Heart right ventricle (tissue), 16 donors: ENCODE data around the gene TRRAP. TPM values are rescaled to one million over a fixed set of nuclear protein-coding genes. Genes with fewer than 3 reads are reported as not detected.
A peak's percentile ranks its signal among the peaks of the same experiment; 100 is the strongest.

Source experiments
- ATAC-seq, 8 donors: fragments of 200-7000 bp; cut with Tn5 transposase; one replicate each; pipeline ENCODE4 v1.9.1; 2020; ENCODE audit warnings: mild to moderate bottlenecking in 8 of 8, moderate library complexity in 8 of 8, moderate number of reproducible peaks in 1 of 8
- DNase-seq, 2 donors: peaks; one replicate each; pipeline ENCODE4 v3.0.0-alpha.2; 2020
- H3K27ac ChIP-seq, 10 donors: fragments of 200-600 bp; sonication (generic) in 2 of 10; one replicate each; pipeline versions ENCODE4 v1.5.0 to v1.8.0; 2020 to 2022; ENCODE audit warnings: mild to moderate bottlenecking in 3 of 10
- H3K27me3 ChIP-seq, 7 donors: fragments of 200-600 bp; one replicate each; pipeline ENCODE4 v1.8.0; 2021 to 2022; ENCODE audit warnings: mild to moderate bottlenecking in 2 of 7
- H3K36me3 ChIP-seq, 9 donors: fragments of 200-600 bp; sonication (generic) in 1 of 9; one replicate each; pipeline versions ENCODE4 v1.5.0 to v1.8.0; 2020 to 2022; ENCODE audit warnings: mild to moderate bottlenecking in 2 of 9
- H3K4me1 ChIP-seq, 9 donors: fragments of 200-600 bp; sonication (generic) in 1 of 9; one replicate each; pipeline versions ENCODE4 v1.5.0 to v1.8.0; 2020 to 2022; ENCODE audit warnings: mild to moderate bottlenecking in 4 of 9
- H3K4me3 ChIP-seq, 10 donors: fragments of 200-600 bp; sonication (generic) in 2 of 10; one replicate each; pipeline versions ENCODE4 v1.5.0 to v1.8.0; 2020 to 2022; ENCODE audit warnings: mild to moderate bottlenecking in 7 of 10, moderate library complexity in 2 of 10
- H3K9me3 ChIP-seq, 11 donors: fragments of 200-600 bp in 10 of 11; sonication (generic) in 2 of 11; one replicate each; pipeline versions ENCODE4 v1.5.0 to v1.8.0; 2013 to 2022; ENCODE audit warnings: mild to moderate bottlenecking in 2 of 11, control low read depth in 1 of 11, moderate library complexity in 1 of 11
- WGBS, 2 donors: extraction: QIAGEN DNeasy Blood & Tissue Kit; methylation state at CpG; one replicate each; pipeline ENCODE4 v1.1.7; 2013; ENCODE audit warnings: inconsistent platforms in 1 of 2; 5-methylcytosine and 5-hydroxymethylcytosine counted together
- intact Hi-C, 10 donors: fragments of 100-400 bp; cut with DNase I; formaldehyde crosslinking; loops; one replicate each; pipeline versions ENCODE4 v1.11.1 to v1.14.2; 2022
- polyA plus RNA-seq, 2 donors: library from polyadenylated mRNA; stranded (reverse); fragments of 200-250 nt; gene quantifications; one replicate each; pipeline ENCODE4 v1.2.3, GENCODE V29; 2013
- total RNA-seq, 10 donors: library from RNA; stranded (reverse); fragmentation: NEBNext Ultra II Directional in 3 of 10; extraction: Animal tissue kit (Norgen Biotek cat#: 25700) in 3 of 10; gene quantifications; one replicate each; pipeline versions ENCODE4 v1.2.1 to v1.2.4, GENCODE V29; 2021 to 2023
- TF ChIP-seq, protein P1 (sequence below), 9 donors: fragments of 200-600 bp; sonication (generic) in 2 of 9; IDR thresholded peaks; one replicate each; pipeline versions ENCODE4 v1.5.0 to v1.8.0; 2021 to 2022; ENCODE audit warnings: antibody characterized with exemption in 9 of 9, mild to moderate bottlenecking in 5 of 9, moderate library complexity in 1 of 9
- donor health status: Arrhythmogenic right ventricular cardiomyopathy.
- donor health status: ischemic (EF 13 %, LVEDD 7.1; RV severe dilation, severe dysfunction).
- donor health status: healthy with polysubstance abuse.
- donor health status: DM: no; HTN: yes; CAD: no.
- donor health status: DM: no; HTN: no; CAD: no.
- donor health status: ischemic (EF 25% LVEDD 6.9; RV normal size, moderate dysfunction).
- donor health status: ischemic (EF 25% LVEDD 5.7; RV mildly dilated, moderate dysfunction).
- donor health status: healthy.
- donor health status: DM: yes; HTN: yes; CAD: no.
- donor health status: Ischemic cardiomyopathy.
- donor health status: ischemic (EF 35%, LVEDD 5.7; RV mildly dilated, moderate dysfunction).
- donor health status: nonischemic (EF 11% LVEDD 7.7; RV severe dilation, severe dysfunction).
- donor health status: DM: yes; HTN: yes; CAD: no.
- donor health status: PGD.
- donor health status: ischemic (EF 29% LVEDD 5.4; RV normal size, mild dysfunction).
- donor health status: nonischemic (EF 23%, LVEDD 6.1; RV moderate dilation, normal function).

The TRRAP gene
- total and polyA plus RNA-seq, 12 donors = 4.8 to 25.1 (median 21.3) TPM

- WGBS, 2 donors = 93 to 95% methylated on average over 16 of the region's 16 CpGs
- Histone ChIP-seq H3K27ac (no peak overlapping the region), H3K36me3 (peaks cover 12 to 100% (median 75%) of the 10 kb centered on the region in 9 donors), H3K27me3 (no peaks in the 10 kb centered on the region), H3K9me3 (no peaks in the 10 kb centered on the region), H3K4me1 (no peaks in the 10 kb centered on the region), H3K4me3 (no peak overlapping the region)
- ATAC-seq = peak in 1 of 8 donors; percentile 41
- no peak for DNase-seq
- intact Hi-C loops = no loop called here
- TF ChIP-seq, protein P1, sequence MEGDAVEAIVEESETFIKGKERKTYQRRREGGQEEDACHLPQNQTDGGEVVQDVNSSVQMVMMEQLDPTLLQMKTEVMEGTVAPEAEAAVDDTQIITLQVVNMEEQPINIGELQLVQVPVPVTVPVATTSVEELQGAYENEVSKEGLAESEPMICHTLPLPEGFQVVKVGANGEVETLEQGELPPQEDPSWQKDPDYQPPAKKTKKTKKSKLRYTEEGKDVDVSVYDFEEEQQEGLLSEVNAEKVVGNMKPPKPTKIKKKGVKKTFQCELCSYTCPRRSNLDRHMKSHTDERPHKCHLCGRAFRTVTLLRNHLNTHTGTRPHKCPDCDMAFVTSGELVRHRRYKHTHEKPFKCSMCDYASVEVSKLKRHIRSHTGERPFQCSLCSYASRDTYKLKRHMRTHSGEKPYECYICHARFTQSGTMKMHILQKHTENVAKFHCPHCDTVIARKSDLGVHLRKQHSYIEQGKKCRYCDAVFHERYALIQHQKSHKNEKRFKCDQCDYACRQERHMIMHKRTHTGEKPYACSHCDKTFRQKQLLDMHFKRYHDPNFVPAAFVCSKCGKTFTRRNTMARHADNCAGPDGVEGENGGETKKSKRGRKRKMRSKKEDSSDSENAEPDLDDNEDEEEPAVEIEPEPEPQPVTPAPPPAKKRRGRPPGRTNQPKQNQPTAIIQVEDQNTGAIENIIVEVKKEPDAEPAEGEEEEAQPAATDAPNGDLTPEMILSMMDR (IDR thresholded peaks at IDR 0.05) = no peak
Observed at GRCh38 chr7:98992076-98992475, 113.7 kb downstream of the TRRAP start.

DNA sequence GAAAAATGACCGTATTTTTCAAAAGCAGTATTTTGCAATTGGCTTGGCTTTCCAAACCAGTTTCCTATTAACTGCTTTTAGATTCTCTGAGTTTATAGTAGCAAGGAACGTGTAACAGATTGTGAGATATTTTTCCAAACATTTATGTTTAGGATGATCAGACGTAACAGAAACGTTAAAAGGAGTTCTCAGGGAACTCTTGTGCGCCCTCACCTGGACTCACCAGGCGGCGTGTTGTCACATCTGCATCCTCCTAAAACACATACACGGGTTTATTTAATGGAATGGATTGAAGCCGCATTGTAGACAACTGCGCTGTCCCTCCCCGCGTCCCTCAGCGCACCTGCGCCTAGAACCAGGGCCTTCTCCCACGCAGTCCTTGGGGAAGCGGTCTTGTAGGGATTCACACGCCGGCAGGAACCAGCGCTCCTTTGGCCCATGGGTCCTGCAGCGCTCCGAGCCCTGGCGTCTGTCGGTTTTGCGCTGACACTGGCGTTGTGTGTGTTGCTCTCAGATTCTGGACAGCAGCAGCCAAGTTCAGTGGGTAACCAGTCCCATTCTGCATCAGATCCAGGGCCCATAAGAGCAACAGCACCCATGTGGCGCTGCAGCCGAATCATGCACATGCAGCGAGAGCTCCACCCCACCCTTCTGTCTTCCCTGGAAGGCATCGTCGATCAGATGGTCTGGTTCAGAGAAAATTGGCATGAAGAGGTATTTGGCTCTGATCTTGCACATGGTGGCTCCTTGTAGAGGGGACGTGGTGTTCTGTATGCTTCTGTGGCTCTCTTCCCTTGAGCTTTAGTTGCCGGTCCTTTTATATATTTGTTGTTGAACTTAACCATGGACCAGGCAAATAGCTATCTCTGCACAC, 114.9 kb downstream of the TRRAP start:
- Histone ChIP-seq H3K27me3 (no peaks in the 10 kb centered on the region), H3K4me1 (no peaks in the 10 kb centered on the region), H3K36me3 (peaks cover 12 to 100% (median 69%) of the 10 kb centered on the region in 9 donors), H3K27ac (no peak overlapping the region), H3K9me3 (no peaks in the 10 kb centered on the region), H3K4me3 (no peak overlapping the region)
- WGBS, 2 donors = 91 to 93% methylated on average over 32 of the region's 32 CpGs
- no peak for DNase-seq
- peak in 1 of 8 donors; percentile 22 for ATAC-seq
- TF ChIP-seq, protein P1 (IDR thresholded peaks at IDR 0.05) = no peak
- intact Hi-C loops = no loop called here

DNA sequence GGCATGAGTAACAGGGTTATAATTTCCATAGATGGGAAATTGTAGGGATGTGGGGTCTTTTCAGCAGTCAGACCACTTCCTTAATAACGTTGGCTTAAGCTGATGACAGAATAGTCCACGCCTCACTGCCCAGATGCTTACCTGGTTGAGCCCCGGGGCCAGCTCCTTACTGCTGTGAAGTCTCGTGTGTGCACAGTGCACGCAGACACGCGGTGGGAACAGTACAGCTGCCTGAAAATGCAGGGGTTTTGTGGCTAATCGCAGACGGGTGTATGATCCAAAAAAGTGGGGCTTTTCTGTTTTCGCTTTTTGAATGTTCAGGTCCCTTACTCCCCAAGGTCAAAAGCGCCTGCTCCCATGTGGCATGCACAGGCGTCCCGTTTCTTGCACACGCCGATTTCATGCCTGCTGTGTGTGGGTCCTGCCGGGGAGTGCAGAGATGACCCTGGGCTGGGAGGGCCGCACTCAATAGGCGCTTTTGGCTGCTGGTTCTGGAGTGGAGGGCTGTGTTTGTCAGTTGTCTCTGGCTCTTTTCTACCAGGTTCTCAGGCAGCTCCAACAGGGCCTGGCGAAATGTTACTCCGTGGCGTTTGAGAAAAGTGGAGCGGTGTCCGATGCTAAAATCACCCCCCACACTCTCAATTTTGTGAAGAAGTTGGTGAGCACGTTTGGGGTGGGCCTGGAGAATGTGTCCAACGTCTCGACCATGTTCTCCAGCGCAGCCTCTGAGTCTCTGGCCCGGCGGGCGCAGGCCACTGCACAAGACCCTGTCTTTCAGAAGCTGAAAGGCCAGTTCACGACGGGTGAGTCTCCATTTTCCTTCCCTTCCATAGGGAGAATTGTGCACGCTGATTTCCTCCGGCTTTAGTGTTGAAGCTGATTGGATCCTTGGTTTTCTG, 116.0 kb downstream of the TRRAP start:
- H3K4me1 ChIP-seq = no peaks in the 10 kb centered on the region
- no peaks in the 10 kb centered on the region for H3K27me3 ChIP-seq
- ATAC-seq (no peak), DNase-seq (no peak)
- TF ChIP-seq, protein P1 (IDR thresholded peaks at IDR 0.05) = no peak
- H3K4me3 ChIP-seq = no peak overlapping the region
- intact Hi-C loops = no loop called here
- WGBS, 2 donors = 93 to 94% methylated on average over 34 of the region's 34 CpGs
- no peak overlapping the region for H3K27ac ChIP-seq
- peaks cover 5 to 100% (median 68%) of the 10 kb centered on the region in 9 donors for H3K36me3 ChIP-seq
- no peaks in the 10 kb centered on the region for H3K9me3 ChIP-seq

DNA sequence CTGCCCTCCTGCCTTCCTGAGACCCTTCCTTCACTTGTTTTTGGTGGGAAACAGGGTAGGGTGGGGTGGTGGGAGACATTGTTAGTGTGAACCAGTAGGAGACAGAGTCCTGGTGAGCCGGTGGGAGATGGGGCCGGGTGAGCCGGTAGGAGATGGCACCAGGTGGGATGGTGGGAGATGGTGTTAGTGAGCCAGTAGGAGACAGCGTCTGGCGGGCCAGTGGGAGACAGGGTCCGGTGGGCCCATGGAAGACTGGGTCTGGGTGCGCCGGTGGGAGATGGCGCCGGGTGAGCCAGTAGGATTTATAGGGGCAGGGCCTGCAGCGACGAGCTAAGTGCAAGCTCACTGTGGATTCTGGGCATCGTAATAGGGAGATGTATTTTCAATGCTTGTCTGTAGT, 116.8 kb downstream of the TRRAP start:
- DNase-seq (no peak), ATAC-seq (no peak)
- H3K4me3 ChIP-seq = no peak overlapping the region
- intact Hi-C loops = no loop called here
- no peaks in the 10 kb centered on the region for H3K9me3 ChIP-seq
- no peaks in the 10 kb centered on the region for H3K27me3 ChIP-seq
- H3K4me1 ChIP-seq = no peaks in the 10 kb centered on the region
- TF ChIP-seq, protein P1 (IDR thresholded peaks at IDR 0.05) = no peak
- no peak overlapping the region for H3K27ac ChIP-seq
- 92 to 94% methylated on average over 13 of the region's 13 CpGs for WGBS, 2 donors
- peaks cover 0 to 100% (median 63%) of the 10 kb centered on the region in 9 donors for H3K36me3 ChIP-seq
